ENCODE data around the gene OPN5.

OPN5 gene

GRCh38 chr6:47789553-47789952 lies 7.7 kb downstream of the OPN5 start:
- DNase-seq (ENCODE audit: low read depth): no peak

GRCh38 chr6:47792216-47792733 lies 10.4 kb downstream of the OPN5 start:
- DNase-seq (ENCODE audit: low read depth): no peak

- no peak for DNase-seq (ENCODE audit: low read depth)
Measured at GRCh38 chr6:47794577-47795135, 12.8 kb downstream of the OPN5 start.

- no peak for DNase-seq (ENCODE audit: low read depth)
Measured at GRCh38 chr6:47801984-47802383, 20.2 kb downstream of the OPN5 start.

- no peak for DNase-seq (ENCODE audit: low read depth)
Measured at GRCh38 chr6:47804821-47805220, 23.0 kb downstream of the OPN5 start.

- DNase-seq (ENCODE audit: low read depth): no peak
Measured at GRCh38 chr6:47809873-47810272, 28.0 kb downstream of the OPN5 start.

- DNase-seq (ENCODE audit: low read depth): no peak
Measured at GRCh38 chr6:47810885-47811284, 29.1 kb downstream of the OPN5 start.

- DNase-seq (ENCODE audit: low read depth): no peak
Measured at GRCh38 chr6:47811443-47811842, 29.6 kb downstream of the OPN5 start.

- DNase-seq (ENCODE audit: low read depth): no peak
Measured at GRCh38 chr6:47817749-47818148, 35.9 kb downstream of the OPN5 start.

- DNase-seq (ENCODE audit: low read depth): no peak
Measured at GRCh38 chr6:47819461-47819860, 37.6 kb downstream of the OPN5 start.

- DNase-seq (ENCODE audit: low read depth): no peak
Measured at GRCh38 chr6:47822856-47823554, 41.2 kb downstream of the OPN5 start.

- no peak for DNase-seq (ENCODE audit: low read depth)
Measured at GRCh38 chr6:47832386-47833100, 50.7 kb downstream of the OPN5 start.

GRCh38 chr6:47834196-47834595 lies 52.4 kb downstream of the OPN5 start:
- DNase-seq (ENCODE audit: low read depth): no peak

GRCh38 chr6:47836046-47836445 lies 54.2 kb downstream of the OPN5 start:
- DNase-seq (ENCODE audit: low read depth): no peak

- DNase-seq (ENCODE audit: low read depth): no peak
Measured at GRCh38 chr6:47836639-47837038, 54.8 kb downstream of the OPN5 start.

- DNase-seq (ENCODE audit: low read depth): no peak
Measured at GRCh38 chr6:47839645-47840044, 57.8 kb downstream of the OPN5 start.

GRCh38 chr6:47844881-47845280 lies 63.0 kb downstream of the OPN5 start:
- DNase-seq (ENCODE audit: low read depth): no peak

GRCh38 chr6:47846752-47847151 lies 64.9 kb downstream of the OPN5 start:
- no peak for DNase-seq (ENCODE audit: low read depth)

GRCh38 chr6:47851091-47851490 lies 69.3 kb downstream of the OPN5 start:
- DNase-seq (ENCODE audit: low read depth): no peak

- DNase-seq (ENCODE audit: low read depth): no peak
Measured at GRCh38 chr6:47852727-47853126, 70.9 kb downstream of the OPN5 start.

GRCh38 chr6:47853766-47854165 lies 71.9 kb downstream of the OPN5 start:
- no peak for DNase-seq (ENCODE audit: low read depth)

GRCh38 chr6:47854971-47855370 lies 73.1 kb downstream of the OPN5 start:
- DNase-seq (ENCODE audit: low read depth): no peak

- DNase-seq (ENCODE audit: low read depth): no peak
Measured at GRCh38 chr6:47859175-47859574, 77.3 kb downstream of the OPN5 start.
